SIG-M5 treated with dmso at 0.1 percent for 504 hours (cell line): Measurements from ENCODE around the gene NTHL1.

ENCODE experiments used
- DNase-seq: peaks from one replicate; lab custom pipeline; 2025; ENCODE audit not compliant: unreplicated experiment; lab: John Stamatoyannopoulos, UW

Gene NTHL1

DNA sequence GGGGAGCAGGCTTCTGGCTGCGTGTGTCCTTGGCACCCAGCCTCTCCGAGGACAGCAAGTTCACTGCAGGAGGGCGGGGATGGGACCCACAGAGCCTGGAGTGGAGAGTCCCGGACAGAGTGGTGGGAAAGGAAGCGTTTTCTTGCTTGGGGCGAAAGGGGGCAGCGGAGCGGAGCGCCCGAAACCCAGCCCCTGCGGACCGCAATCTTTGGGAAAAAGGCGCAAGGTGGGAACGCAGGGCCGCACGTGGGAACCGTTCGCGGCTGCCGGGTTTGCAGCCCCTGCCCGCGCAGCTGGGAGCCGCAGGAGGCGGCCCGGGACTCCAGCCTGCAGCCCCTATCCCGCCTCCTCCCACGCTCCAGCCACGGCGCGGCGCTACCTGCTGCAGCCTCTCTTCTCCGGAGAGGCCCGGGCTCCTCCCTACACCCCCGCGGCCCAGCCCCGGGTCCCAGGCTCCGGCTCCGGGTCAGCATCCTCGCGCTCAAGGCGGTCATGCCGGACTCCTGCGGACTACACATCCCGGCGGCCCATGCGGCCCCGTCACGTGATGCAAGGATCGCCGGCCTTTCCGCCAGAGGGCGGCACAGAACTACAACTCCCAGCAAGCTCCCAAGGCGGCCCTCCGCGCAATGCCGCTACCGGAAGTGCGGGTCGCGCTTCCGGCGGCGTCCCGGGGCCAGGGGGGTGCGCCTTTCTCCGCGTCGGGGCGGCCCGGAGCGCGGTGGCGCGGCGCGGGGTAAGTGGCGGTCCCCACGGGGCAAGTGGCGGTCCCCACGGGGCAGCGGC, at the start of gene NTHL1, which contains the start of gene TSC2:
Gene NTHL1 (minus strand): TSS at position 505 of the 786 bp plus-strand sequence. CDS start 11 bp downstream, at position 494.
Gene TSC2 (plus strand): TSS at position 656 of the 786 bp plus-strand sequence. CDS start 631 bp downstream, outside the sequence.
- peak; percentile 89 for DNase-seq

DNA sequence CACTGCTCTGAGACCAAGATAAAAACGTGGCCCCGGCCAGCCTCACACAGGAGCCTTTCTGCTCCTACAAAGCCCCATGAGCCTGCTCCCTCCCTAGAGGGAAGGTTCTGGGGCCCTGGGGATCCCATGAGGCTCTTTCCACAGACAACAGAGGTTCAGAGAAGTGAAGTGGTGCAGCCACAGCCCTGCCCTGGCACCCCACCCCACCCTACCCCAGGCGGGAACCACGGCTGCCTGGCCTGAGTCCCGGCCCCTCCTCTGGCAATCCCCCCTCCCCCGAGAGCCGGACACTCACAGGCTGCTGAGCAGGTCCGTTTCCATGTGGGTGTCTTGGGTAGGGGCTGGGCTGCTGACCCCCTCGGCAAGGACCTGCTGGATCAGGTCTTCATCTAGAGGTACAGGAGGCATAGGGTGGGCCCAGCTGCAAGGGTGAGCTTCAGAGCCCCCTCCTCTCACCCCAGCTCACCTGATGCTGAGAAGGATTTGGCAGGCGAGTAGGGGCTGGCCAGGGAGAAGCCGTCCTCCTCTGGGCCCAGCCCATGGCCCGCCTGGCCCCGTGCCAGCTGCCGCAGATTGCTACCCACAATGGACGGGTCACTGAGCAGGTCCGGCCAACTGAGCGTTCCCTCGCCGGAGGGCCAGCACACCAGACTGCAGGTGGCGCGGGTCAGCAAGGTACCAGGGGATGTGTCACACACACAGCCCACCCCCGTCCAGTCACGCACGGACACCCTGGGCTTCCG, 49.4 kb upstream of the NTHL1 start:
- DNase-seq: no peak

DNA sequence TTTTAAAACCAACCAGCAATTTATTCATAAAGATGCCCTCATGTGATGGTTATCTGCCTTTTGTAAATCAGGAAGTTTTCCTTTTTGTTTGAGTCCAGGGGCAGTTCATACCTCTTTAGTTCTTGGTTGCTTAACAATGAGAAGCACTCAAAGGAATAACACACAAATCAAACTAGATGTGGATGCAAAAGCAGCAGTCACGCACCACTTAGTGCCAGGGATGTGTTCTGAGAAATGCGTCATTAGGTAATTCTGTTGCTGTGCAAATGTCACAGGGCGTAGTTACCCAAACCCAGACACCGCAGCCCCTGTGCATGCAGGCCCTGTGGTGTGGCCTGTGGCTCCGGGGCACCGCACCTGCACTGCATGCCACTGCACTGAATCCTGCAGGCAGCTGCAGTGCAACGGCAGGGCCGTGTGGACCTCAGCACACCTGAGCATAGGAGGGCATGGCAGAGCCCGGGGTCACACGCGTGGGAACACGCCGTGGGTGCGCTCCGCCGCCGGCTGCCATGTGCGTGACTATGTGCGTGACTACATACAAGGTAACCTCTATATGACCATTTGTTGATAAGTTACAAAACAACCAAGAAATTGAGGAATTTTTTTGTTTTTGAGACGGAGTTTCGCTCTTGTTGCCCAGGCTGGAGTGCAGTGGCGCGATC, 48.4 kb upstream of the NTHL1 start:
- DNase-seq: no peak

DNA sequence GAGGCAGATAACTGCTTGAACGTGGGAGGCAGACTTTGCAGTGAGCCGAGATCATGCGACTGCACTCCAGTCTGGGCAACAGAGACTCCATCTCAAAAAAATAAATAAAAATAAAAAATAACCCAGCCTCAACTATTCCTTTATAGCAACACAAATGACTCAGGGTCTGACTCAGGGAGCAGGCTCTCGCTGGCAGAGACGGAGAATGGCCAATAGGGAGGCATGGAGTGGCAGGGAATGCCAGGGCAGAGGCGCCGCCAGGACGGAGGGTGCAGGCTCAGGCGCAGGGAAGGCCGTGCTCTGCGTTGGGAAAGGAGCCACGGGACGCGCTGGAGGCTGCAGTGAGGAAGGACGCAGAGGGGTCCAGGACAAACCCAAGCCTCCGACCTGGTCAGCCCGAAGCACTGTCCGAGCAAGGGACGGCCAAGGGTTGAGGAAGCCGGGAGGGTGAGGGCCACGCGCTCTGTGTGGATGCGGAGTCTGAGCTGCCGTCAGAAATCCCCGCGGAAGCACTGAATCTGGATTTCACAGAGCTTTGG, 47.8 kb upstream of the NTHL1 start:
- no peak for DNase-seq

DNA sequence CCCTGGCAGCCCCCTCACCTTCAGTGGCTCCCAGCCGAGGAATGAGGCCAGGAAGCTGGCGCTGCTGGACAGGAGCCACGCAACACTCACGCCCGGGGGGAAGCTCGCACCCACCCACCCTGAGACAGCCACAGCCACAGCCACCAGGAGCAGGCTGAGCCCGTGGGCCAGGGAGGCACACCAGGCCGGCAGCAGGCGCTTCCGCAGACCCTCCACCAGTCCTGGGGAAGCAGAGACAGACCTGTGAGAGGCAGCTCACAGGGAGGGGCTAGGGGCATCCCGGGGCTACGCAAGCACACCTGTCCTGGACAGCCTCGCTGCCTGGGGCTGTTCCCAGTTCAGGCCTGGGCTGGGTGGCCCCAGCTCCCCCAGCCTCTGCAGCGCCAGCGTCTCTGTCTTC, 46.2 kb upstream of the NTHL1 start:
- no peak for DNase-seq

DNA sequence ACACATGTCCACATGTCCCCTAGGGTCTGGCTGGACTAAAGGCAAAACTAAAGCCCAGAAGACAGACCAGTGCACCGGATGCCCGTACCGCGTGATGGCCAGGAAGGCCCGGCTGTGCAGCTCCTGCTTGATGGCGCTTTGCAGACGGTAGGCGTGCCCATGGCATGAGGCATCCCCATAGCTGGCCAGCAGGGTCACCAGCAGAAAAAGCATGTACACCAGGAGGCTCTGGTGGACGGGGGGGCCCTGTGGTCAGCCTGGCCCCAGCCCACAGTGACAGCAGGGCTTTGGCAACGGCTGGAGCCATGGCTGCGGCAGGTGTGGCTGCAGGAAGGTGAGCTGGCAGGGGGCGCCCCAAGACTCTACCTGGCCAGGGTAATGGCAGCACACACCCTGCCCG, 45.2 kb upstream of the NTHL1 start:
- DNase-seq: no peak

DNA sequence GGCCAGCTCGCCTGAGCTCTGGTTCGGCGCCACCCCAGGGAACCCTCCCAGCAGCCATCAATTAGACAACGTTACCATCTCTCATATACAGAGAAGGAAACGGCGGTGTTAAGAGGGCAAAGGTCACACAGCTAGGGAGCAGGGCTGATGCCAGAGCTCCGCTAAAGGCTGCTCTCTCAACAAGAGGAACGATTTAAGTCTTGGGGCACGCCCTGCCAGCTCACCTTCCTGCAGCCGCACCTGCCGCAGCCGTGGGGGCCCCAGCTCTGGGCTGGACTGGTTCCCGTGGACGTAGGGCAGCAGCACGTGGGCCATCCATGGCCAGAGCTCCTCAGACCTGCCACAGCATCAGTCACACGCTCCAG, 44.6 kb upstream of the NTHL1 start:
- no peak for DNase-seq

DNA sequence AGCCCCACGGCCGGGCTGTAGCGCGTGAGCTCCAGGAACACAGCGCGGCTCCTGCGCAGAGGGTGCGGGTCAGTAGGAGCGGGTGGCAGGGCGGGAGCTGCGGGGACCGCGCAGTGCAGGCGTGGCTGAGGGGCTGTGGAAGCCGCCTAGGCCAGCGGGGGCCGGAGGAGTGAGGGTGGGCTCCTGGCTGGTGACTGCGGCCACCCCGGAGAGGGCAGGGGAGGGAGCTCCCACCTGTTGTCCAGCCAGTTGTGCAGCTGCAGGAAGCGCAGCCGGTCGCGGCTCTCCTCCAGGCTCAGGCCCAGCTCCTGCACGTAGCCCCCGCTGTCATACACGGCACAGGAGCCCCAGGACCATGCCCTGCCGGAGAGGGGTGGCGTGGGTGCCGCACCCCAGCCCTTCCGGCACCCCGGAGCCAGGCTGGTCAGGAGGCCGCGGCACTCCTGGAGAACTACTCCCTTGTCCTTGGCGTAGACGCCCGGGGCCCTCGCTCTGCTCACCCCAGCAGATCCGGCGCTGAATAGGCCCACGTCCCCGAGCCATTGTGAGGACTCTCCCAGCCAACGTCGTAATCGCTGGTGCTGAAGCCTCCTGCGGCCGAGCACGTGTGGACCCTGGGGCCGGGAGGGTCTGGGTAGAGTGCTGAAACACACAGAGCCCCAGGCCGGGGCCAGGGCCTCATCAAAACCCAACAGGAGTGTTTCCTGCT, 44.1 kb upstream of the NTHL1 start:
- DNase-seq: no peak

DNA sequence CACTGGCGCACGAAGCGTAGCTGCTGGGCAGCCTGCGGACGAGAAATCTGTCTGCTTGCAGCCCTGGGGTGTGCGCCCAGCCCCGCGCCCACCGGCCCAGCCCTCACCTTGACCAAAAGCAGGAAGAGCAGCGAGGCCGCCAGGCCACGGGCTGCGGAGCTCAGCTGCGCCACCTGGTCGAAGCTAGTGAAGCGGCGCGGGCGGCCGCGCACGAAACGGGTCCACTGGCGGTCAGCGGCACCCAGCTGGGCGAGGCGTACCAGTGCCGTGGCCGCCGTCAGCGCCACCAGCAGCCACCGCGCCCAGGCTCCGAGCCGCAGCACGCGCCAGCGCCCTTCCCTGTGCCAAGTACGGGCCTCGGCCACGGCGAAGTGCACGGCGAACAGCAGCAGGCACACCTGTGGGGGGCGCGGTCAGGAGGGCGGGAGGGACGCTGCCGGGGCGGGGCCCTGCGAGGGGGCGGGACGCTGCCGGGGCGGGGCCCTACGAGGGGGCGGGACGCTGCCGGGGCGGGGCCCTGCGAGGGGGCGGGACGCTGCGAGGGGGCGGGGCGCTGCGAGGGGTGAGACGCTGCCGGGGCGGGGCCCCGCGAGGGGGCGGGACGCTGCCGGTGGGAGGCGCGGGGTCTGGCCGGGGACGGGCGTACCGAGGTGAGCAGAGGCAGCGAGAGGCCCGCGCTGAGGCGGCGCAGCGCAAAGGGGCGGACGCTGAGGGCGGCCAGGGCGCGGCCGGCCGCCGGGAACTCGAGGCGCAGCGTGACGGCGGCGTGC, 43.3 kb upstream of the NTHL1 start:
- DNase-seq: no peak

DNA sequence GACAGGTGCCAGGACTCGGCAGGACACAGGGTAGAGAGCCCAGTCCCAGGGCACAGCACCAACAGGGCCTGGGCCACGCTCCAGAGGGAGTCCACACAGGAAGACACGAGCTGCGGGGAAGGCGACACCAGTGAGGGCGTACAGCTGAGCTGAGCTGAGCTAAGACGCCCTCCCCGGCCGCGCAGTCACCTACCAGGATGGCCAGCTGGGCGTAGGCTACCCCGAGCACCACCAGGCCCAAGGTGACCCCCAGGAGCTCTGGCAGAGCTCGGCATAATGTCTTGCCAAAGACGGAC, 42.8 kb upstream of the NTHL1 start:
- DNase-seq: no peak

DNA sequence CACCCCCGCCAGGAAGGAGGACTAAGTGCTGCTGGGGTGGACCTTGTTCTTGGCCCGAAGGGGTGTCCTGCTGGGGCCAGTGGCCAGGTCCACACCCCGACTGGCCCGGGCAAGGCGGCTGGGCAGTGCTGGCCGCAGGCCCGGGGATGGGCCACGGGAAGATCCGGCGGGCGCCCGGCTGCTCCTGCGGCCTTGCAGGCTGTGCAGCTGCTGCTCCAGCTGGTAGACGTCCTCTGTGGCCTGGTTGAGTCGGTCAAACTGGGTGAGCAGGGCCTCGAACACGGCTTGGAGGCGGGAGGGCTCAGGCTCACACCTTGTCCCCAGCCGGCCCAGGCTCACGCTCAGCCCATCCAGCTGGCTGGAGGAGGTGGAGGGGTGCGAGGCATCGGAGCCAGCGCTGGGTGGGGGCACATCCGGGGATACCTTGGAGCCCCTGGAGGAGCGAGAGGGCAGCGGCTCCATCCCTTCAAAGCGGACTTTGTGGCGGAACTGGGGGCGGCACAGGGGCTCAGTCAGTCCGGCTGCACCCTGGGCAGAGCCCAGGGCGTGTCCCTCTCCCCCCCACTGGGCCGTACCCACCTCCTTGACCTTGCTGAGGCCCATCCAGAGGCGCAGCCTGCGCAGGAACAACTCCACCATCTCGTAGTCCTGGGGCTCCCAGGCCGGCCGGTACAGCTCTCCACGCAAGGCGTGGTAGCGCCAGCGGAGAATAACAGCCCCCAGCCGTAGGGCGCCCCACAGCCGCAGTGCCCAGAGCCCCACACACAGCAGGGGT, 42.3 kb upstream of the NTHL1 start:
- no peak for DNase-seq

DNA sequence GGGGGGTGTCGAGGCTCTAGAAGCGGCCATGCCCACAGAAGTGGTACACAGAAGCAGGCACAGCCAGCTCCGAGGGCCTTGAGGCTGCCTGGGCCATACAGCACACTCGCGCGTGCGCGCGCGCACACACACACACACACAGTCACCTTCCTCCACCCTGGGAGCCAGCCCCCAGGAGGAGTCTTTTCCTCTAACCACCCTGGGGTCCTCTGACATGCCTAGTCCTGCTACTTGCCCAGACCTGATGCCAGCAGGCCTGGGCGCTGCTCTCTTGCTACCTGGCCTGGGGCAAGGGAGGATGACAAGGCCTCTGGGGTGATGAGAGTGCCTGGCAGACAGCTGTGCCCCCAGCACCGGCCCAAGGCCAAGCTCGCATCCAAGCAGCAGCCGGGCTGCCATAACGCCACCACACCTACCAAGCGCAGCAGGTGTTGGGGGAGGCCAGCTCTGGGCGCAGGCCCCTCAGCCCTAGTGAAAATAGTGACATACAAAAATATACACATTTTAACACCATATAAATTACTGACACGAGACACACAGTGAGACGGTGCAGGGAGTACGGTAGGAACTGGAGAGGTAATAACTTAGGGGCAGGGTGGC, 41.2 kb upstream of the NTHL1 start:
- DNase-seq: no peak

DNA sequence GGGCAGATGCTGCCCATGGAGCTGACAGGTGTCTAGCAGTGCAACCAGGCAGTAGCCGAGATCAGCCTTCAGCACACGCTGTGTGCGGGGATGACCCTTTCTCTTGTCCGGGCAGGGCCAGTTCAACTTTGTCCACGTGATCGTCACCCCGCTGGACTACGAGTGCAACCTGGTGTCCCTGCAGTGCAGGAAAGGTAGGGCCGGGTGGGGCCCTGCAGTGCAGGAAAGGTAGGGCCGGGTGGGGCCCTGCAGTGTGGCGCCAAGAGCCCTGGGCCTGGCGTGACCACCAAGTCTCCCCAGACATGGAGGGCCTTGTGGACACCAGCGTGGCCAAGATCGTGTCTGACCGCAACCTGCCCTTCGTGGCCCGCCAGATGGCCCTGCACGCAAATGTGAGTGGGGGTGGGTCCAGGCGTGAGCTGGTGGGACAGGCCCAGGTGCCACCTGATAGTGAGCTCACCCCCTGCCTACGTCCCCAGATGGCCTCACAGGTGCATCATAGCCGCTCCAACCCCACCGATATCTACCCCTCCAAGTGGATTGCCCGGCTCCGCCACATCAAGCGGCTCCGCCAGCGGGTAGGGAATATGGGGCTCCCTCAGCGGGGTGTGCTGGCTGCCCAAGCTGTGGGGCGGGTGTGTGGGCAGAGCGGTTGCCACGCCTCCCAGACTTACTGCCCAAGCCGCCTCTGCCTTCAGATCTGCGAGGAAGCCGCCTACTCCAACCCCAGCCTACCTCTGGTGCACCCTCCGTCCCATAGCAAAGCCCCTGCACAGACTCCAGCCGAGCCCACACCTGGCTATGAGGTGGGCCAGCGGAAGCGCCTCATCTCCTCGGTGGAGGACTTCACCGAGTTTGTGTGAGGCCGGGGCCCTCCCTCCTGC, 40.4 kb upstream of the NTHL1 start:
- no peak for DNase-seq

DNA sequence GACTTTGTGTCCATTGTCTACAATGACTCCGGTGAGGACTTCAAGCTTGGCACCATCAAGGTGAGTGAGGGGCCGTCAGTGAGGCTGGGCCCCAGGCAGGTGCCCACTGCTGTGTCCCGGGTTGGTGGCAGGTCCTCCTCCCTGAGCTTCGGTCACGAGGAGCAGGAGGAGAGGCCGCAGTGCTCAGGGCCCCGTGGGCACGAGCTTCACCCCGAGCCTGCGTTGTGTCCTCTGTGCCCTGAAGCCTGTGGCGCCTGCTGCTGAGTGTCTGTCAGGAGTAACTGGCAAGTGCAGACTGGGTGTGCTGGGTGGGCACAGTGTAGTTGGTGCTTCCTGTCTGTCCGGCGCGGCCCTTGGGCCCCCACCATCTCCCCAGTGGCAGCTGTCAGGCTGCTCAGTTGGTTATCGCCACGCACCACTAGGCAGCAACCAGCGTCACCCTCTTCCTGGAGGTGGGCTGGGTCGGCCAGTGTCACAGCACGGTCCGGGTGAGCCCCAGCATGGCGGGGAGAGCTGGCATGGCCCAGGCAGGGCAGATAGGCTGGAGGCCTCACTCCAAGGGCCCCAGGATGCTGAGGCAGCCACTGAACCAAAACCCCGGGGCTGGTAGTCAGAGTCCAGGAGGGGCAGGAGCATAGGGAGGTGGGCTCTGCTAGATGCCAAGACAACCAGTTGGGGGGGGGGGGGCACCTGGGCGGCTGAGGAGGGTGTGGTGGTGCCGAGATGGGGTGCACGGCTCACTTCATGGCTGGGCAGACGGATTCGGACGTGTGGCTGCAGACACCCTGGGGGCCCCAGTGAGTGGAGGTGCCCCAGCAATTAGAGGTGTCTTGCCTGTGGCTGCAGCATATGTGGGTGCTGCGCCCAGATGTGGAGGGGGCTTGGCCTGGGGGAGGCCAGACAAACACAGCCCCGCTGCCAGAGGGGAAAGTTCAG, 39.4 kb upstream of the NTHL1 start:
- no peak for DNase-seq

DNA sequence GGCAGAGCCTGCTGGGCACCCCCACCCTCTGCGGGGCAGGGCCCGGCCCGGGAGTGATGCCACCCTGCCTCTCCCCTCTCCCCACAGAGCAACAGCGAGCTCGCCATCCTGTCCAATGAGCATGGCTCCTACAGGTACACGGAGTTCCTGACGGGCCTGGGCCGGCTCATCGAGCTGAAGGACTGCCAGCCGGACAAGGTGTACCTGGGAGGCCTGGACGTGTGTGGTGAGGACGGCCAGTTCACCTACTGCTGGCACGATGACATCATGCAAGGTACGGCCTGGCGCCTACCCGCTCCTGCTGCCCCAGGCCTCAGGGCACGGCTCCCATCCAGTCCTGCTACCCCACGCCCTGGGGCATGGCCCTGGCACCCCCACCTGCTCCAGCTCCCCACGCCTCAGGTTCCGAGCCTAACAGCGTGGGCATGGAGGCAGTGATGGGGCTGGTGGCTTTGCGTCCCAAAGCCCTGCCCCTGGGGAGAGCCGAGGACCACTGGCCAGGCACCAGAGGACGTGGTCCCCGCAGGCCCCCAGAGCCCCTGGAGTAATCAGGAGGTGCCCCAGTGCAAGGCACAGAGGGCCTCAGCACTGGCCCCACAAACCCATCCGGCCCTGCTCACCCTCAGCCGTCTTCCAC, 38.6 kb upstream of the NTHL1 start:
- DNase-seq: no peak

DNA sequence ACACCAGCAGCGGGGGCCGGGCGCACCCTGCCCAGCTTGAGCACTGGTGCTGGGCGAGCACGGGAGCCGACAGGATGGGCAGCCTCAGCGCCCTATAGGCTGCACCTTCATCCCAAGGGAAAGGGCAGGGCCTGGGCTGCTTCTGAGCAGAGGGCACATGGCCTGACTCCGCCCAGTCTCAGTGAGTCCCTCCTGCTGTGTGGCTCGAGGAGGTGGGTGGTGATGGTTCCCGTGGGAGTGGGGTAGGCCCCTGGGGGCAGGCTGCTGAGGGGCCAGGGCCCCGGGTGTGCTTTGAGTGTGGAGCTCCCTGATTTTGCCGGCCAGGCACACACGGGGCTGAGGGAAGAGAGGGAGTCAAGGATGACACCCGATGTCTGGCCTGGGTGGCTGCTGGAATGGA, 38.0 kb upstream of the NTHL1 start:
- DNase-seq: no peak
